SK-N-SH (cell line): Measurements from ENCODE around the gene SEMA3A. TPM values are rescaled to one million over a fixed set of nuclear protein-coding genes. Genes with fewer than 3 reads are reported as not detected.

Experiments
- EP300 ChIP-seq, 2 experiments: IDR thresholded peaks; 2 replicates each; pipeline versions ENCODE4 v1.4.0 to v1.6.1; 2012; ENCODE audit warnings: borderline replicate concordance in 1 of 2, low read depth in 1 of 2, low read length in 1 of 2
- FOSL2 ChIP-seq: IDR thresholded peaks from 2 replicates; pipeline ENCODE4 v1.4.0; 2012; ENCODE audit warnings: low read depth, mild to moderate bottlenecking, moderate library complexity, borderline replicate concordance
- FOXJ3 ChIP-seq: sonication (generic); formaldehyde crosslinking; IDR thresholded peaks from 2 replicates; pipeline ENCODE4 v1.5.1; 2020; ENCODE audit warnings: mild to moderate bottlenecking, missing genetic modification reagents
- FOXM1 ChIP-seq: IDR thresholded peaks from 2 replicates; pipeline ENCODE4 v1.4.0; 2012; ENCODE audit warnings: low read depth, mild to moderate bottlenecking
- GABPA ChIP-seq: IDR thresholded peaks from 2 replicates; pipeline ENCODE4 v1.4.0; 2012; ENCODE audit warnings: low read depth, mild to moderate bottlenecking
- GATA2 ChIP-seq: sonication (generic); formaldehyde crosslinking; IDR thresholded peaks from 2 replicates; pipeline ENCODE4 v1.5.0; 2020; ENCODE audit warnings: mild to moderate bottlenecking, missing genetic modification reagents
- JUND ChIP-seq: IDR thresholded peaks from 2 replicates; pipeline ENCODE4 v1.4.0; 2012
- MAX ChIP-seq: IDR thresholded peaks from 2 replicates; pipeline ENCODE4 v1.4.0; 2012; ENCODE audit warnings: low read depth
- MEF2A ChIP-seq: IDR thresholded peaks from 2 replicates; pipeline ENCODE4 v1.4.0; 2012; ENCODE audit warnings: low read depth, borderline replicate concordance
- MXI1 ChIP-seq: IDR thresholded peaks from 2 replicates; pipeline ENCODE4 v1.6.1; 2012; ENCODE audit warnings: mild to moderate bottlenecking, low read depth, low read length, improper control_type of control experiment
- NFIC ChIP-seq: IDR thresholded peaks from 2 replicates; pipeline ENCODE4 v1.4.0; 2012; ENCODE audit warnings: borderline replicate concordance
- PBX3 ChIP-seq: IDR thresholded peaks from 2 replicates; pipeline ENCODE4; 2012
- POLR2AphosphoS5 ChIP-seq: IDR thresholded peaks from 2 replicates; pipeline ENCODE4 v1.6.1; 2012; ENCODE audit warnings: low read depth, low read length
- RCOR1 ChIP-seq: fragments of 150-350 bp; IDR thresholded peaks from 2 replicates; pipeline ENCODE4 v1.6.1; 2017; ENCODE audit warnings: antibody characterized with exemption, low read length
- REST ChIP-seq: IDR thresholded peaks from 2 replicates; pipeline ENCODE4 v1.6.1; 2012; ENCODE audit warnings: mild to moderate bottlenecking, low read depth, low read length, moderate library complexity
- RFX5 ChIP-seq: IDR thresholded peaks from 2 replicates; pipeline ENCODE4 v1.6.1; 2012; ENCODE audit warnings: mild to moderate bottlenecking, improper control_type of control experiment, low read length
- SIN3A ChIP-seq: IDR thresholded peaks from 2 replicates; pipeline ENCODE4 v1.6.1; 2012; ENCODE audit warnings: low read depth, mild to moderate bottlenecking, low read length, moderate library complexity, borderline replicate concordance
- TAF1 ChIP-seq: IDR thresholded peaks from 2 replicates; pipeline ENCODE4 v1.6.1; 2012; ENCODE audit warnings: low read depth, mild to moderate bottlenecking, low read length, moderate library complexity, borderline replicate concordance
- TCF12 ChIP-seq: IDR thresholded peaks from 2 replicates; pipeline ENCODE4 v1.4.0; 2012
- TEAD4 ChIP-seq: IDR thresholded peaks from 2 replicates; pipeline ENCODE4 v1.4.0; 2012; ENCODE audit warnings: mild to moderate bottlenecking, borderline replicate concordance; ENCODE audit not compliant: insufficient read depth
- USF1 ChIP-seq: IDR thresholded peaks from 2 replicates; pipeline ENCODE4 v1.4.0; 2012; ENCODE audit warnings: low read depth, borderline replicate concordance
- YY1 ChIP-seq: IDR thresholded peaks from 2 replicates; pipeline ENCODE4 v1.4.0; 2012; ENCODE audit warnings: low read depth, mild to moderate bottlenecking
- ZBTB33 ChIP-seq: IDR thresholded peaks from 2 replicates; pipeline ENCODE4 v1.4.0; 2012; ENCODE audit warnings: low read depth, borderline replicate concordance
- polyA plus RNA-seq, 3 experiments: library from polyadenylated mRNA; depleted of rRNA; stranded (reverse); fragments of >200 nt; gene quantifications; 2 replicates each; pipeline ENCODE4 v1.2.3, GENCODE V29; 2012

SEMA3A gene
- polyA plus RNA-seq, 1 of the 3 experiments (the other 2 are of a cell fraction), result 15.9 TPM

- TF ChIP-seq REST (no peak), SIN3A (no peak), GATA2 (CRISPR knock-in tag) (no peak), RFX5 (no peak), FOXJ3 (CRISPR knock-in tag) (no peak), EP300 (IDR thresholded peaks at IDR 0.05; ENCODE audit: borderline replicate concordance in 1 of 2, low read depth in 1 of 2, low read length in 1 of 2) (peak in 1 of 2 experiments; percentile 70; a peak in 1 of 4 replicates), NFIC (peak; percentile 19; the same call in 1 of the 2 replicates), ZBTB33 (no peak), TAF1 (no peak), FOXM1 (0 out of 2 replicates have a peak, but pooled peaks have one; percentile 19), MAX (no peak), RCOR1 (no peak), TCF12 (peak; percentile 78), FOSL2 (peak; percentile 19; the same call in 1 of the 2 replicates), MEF2A (0 out of 2 replicates have a peak, but pooled peaks have one; percentile 56), YY1 (no peak), MXI1 (no peak), GABPA (no peak), USF1 (no peak), JUND (peak; percentile 62), POLR2AphosphoS5 (peak; percentile 38; the same call in 1 of the 2 replicates), TEAD4 (peak; percentile 68; the same call in 1 of the 2 replicates), PBX3 (peak; percentile 61; the same call in 1 of the 2 replicates)
Observed at GRCh38 chr7:84047085-84047484, 147.5 kb downstream of the SEMA3A start (continued).
